WTC11 (cell line): ENCODE data around the gene ERICH3.

Experiments used
- ATF1 ChIP-seq: sonication (generic); formaldehyde crosslinking; IDR thresholded peaks from 2 replicates; pipeline ENCODE4 v1.8.1; 2023; ENCODE audit warnings: mild to moderate bottlenecking, moderate library complexity, missing genetic modification reagents
- CTCF ChIP-seq: fragments of 200-600 bp; IDR thresholded peaks from 2 replicates; pipeline ENCODE4 v1.8.0; 2022; ENCODE audit warnings: antibody characterized with exemption
- ZMAT4 ChIP-seq: fragments of 250-450 bp; sonication (Bioruptor Pico); IDR thresholded peaks from 2 replicates; pipeline ENCODE4 v1.9.0; 2021; ENCODE audit warnings: mild to moderate bottlenecking
- ZNF263 ChIP-seq: sonication (generic); formaldehyde crosslinking; IDR thresholded peaks from 2 replicates; pipeline ENCODE4 v1.8.1; 2022; ENCODE audit warnings: low read depth, mild to moderate bottlenecking, moderate library complexity, missing genetic modification reagents

GRCh38 chr1:74637296-74637695, 36.3 kb downstream of the ERICH3 start:
- TF ChIP-seq ATF1 (CRISPR knock-in tag): no peak
- no peak for TF ChIP-seq ZNF263 (CRISPR knock-in tag)
- no peak for TF ChIP-seq CTCF
- no peak for TF ChIP-seq ZMAT4 (CRISPR knock-in tag)
